ENCODE results near the gene XRCC1. TPM values are rescaled to one million over a fixed set of nuclear protein-coding genes. Genes with fewer than 3 reads are reported as not detected.

Gene XRCC1
- total and polyA plus RNA-seq, 10 of the 15 experiments (the other 5 are each of a cell fraction or from before 2014, with no cell fraction given) = 2.0 to 51.1 (median 33.7) TPM

DNA sequence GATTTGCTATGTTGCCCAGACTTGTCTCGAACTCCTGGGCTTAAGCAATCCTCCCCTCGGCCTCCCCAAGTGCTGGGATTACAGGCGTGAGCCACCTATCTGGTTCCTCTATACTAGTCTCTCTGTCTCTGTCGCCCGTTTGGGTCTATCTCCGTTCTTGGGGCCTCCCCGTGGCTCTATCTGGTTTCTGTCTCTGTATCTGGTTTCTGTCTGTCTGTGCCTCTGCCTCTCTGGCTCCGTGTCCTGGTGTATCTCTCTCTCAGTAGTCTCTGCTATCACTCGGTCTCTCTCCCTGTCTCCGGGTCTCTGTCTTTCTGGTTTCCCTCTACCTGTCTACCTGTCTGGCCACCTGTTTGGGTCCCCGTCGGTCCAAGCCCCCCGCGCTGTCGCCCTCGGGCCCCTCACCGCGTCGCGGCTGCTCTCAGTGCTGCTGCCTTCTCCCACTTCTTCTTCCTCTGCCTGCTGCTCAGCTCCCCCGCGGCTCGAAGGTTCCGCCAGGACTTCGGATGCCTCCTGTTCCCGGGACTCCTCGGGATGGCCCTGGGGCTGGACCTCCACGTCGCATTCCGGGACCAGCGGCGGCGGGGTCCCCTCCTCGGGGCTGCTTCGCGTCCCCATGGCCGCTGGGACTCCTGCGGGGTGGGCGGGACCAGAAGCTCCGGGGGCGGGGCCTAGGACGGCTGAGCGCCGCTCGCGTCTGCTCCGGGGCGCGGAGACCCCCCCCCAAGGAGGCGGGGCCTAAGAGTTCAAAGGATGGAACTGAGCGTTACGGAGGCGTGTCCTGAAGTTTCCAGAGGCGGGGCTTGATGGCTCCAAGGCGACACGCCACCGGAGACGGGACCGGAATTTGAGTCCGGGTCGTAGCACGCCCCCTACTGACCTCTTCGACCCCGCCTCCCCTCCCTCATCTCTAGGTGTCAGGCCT lies 71.6 kb downstream of the XRCC1 start (continued):
- TF ChIP-seq POLR2A (IDR thresholded peaks at IDR 0.05; ENCODE audit: low read depth, low read length) (peak; percentile 75), RCOR1 (conservative IDR thresholded peaks at IDR 0.05; ENCODE audit: low read depth, low read length) (no peak), MYC (IDR thresholded peaks at IDR 0.05; ENCODE audit: insufficient read depth, insufficient read length, insufficient replicate concordance, low read length, severe bottlenecking) (no peak), IKZF2 (IDR thresholded peaks at IDR 0.05) (peak in 1 of 2 experiments; percentile 20; a peak in 2 of 4 replicates), ZZZ3 (IDR thresholded peaks at IDR 0.05; ENCODE audit: control insufficient read depth, insufficient read length, low read depth) (no peak), FOS (IDR thresholded peaks at IDR 0.05; ENCODE audit: borderline replicate concordance, extremely low read depth, insufficient read length) (no peak), NR2F1 (conservative IDR thresholded peaks at IDR 0.05) (peak; percentile 58; the same call in 1 of the 2 replicates), NBN (IDR thresholded peaks at IDR 0.05) (peak; percentile 52; the same call in 1 of the 2 replicates), ATF7 (IDR thresholded peaks at IDR 0.05; ENCODE audit: low read depth) (no peak), SPI1 (IDR thresholded peaks at IDR 0.05; ENCODE audit: borderline replicate concordance, insufficient read depth, low read depth, low read length) (peak; percentile 38; the same call in 1 of the 2 replicates), NRF1 (conservative IDR thresholded peaks at IDR 0.05; ENCODE audit: low read depth, low read length) (no peak), SUPT20H (IDR thresholded peaks at IDR 0.05; ENCODE audit: borderline replicate concordance, control insufficient read depth, low read depth, low read length) (no peak), BHLHE40 (IDR thresholded peaks at IDR 0.05; ENCODE audit: borderline replicate concordance in 1 of 2, low read depth in 2 of 2, low read length in 1 of 2) (peak in 1 of 2 experiments; percentile 11; a peak in 1 of 4 replicates)
- TF ChIP-seq, protein P1, sequence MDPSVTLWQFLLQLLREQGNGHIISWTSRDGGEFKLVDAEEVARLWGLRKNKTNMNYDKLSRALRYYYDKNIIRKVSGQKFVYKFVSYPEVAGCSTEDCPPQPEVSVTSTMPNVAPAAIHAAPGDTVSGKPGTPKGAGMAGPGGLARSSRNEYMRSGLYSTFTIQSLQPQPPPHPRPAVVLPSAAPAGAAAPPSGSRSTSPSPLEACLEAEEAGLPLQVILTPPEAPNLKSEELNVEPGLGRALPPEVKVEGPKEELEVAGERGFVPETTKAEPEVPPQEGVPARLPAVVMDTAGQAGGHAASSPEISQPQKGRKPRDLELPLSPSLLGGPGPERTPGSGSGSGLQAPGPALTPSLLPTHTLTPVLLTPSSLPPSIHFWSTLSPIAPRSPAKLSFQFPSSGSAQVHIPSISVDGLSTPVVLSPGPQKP (IDR thresholded peaks at IDR 0.05; ENCODE audit: low read depth, low read length) = no peak
- TF ChIP-seq, protein P2, sequence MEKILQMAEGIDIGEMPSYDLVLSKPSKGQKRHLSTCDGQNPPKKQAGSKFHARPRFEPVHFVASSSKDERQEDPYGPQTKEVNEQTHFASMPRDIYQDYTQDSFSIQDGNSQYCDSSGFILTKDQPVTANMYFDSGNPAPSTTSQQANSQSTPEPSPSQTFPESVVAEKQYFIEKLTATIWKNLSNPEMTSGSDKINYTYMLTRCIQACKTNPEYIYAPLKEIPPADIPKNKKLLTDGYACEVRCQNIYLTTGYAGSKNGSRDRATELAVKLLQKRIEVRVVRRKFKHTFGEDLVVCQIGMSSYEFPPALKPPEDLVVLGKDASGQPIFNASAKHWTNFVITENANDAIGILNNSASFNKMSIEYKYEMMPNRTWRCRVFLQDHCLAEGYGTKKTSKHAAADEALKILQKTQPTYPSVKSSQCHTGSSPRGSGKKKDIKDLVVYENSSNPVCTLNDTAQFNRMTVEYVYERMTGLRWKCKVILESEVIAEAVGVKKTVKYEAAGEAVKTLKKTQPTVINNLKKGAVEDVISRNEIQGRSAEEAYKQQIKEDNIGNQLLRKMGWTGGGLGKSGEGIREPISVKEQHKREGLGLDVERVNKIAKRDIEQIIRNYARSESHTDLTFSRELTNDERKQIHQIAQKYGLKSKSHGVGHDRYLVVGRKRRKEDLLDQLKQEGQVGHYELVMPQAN (conservative IDR thresholded peaks at IDR 0.05) = no peak; the same call in 1 of the 2 replicates
- TF ChIP-seq, protein P3, sequence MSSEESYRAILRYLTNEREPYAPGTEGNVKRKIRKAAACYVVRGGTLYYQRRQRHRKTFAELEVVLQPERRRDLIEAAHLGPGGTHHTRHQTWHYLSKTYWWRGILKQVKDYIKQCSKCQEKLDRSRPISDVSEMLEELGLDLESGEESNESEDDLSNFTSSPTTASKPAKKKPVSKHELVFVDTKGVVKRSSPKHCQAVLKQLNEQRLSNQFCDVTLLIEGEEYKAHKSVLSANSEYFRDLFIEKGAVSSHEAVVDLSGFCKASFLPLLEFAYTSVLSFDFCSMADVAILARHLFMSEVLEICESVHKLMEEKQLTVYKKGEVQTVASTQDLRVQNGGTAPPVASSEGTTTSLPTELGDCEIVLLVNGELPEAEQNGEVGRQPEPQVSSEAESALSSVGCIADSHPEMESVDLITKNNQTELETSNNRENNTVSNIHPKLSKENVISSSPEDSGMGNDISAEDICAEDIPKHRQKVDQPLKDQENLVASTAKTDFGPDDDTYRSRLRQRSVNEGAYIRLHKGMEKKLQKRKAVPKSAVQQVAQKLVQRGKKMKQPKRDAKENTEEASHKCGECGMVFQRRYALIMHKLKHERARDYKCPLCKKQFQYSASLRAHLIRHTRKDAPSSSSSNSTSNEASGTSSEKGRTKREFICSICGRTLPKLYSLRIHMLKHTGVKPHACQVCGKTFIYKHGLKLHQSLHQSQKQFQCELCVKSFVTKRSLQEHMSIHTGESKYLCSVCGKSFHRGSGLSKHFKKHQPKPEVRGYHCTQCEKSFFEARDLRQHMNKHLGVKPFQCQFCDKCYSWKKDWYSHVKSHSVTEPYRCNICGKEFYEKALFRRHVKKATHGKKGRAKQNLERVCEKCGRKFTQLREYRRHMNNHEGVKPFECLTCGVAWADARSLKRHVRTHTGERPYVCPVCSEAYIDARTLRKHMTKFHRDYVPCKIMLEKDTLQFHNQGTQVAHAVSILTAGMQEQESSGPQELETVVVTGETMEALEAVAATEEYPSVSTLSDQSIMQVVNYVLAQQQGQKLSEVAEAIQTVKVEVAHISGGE (CRISPR knock-in tag; IDR thresholded peaks at IDR 0.05) = no peak
- TF ChIP-seq, protein P4, sequence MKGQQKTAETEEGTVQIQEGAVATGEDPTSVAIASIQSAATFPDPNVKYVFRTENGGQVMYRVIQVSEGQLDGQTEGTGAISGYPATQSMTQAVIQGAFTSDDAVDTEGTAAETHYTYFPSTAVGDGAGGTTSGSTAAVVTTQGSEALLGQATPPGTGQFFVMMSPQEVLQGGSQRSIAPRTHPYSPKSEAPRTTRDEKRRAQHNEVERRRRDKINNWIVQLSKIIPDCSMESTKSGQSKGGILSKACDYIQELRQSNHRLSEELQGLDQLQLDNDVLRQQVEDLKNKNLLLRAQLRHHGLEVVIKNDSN (IDR thresholded peaks at IDR 0.05; ENCODE audit: borderline replicate concordance, extremely low read length, insufficient read depth, low read depth, low read length) = no peak

Measured in GM12878 (cell line).